ENCODE data around the gene PRRT1.
A peak's percentile ranks its signal among the peaks of the same experiment; 100 is the strongest.

Gene PRRT1

GRCh38 chr6:32170294-32170693, 18.6 kb upstream of the PRRT1 start:
- peak overlapping the region; percentile 78 for H3K27ac Mint-ChIP-seq
- no peak for DNase-seq (ENCODE audit: low spot score in 2 of 2)
- no peak overlapping the region for H3K4me3 Mint-ChIP-seq
- no peaks in the 10 kb centered on the region for H3K9me3 Mint-ChIP-seq
- peaks cover 54% of the 10 kb centered on the region for H3K4me1 Mint-ChIP-seq
- peak; percentile 27 for ATAC-seq
- peaks cover 50% of the 10 kb centered on the region for H3K36me3 Mint-ChIP-seq

- Mint-ChIP-seq H3K9me3 (no peaks in the 10 kb centered on the region), H3K4me1 (peaks cover 49% of the 10 kb centered on the region), H3K4me3 (no peak overlapping the region), H3K27ac (peak overlapping the region; percentile 78), H3K36me3 (peaks cover 50% of the 10 kb centered on the region)
- ATAC-seq (no peak), DNase-seq (ENCODE audit: low spot score in 2 of 2) (no peak)
Observed at GRCh38 chr6:32168807-32169591, 17.3 kb upstream of the PRRT1 start.

DNA sequence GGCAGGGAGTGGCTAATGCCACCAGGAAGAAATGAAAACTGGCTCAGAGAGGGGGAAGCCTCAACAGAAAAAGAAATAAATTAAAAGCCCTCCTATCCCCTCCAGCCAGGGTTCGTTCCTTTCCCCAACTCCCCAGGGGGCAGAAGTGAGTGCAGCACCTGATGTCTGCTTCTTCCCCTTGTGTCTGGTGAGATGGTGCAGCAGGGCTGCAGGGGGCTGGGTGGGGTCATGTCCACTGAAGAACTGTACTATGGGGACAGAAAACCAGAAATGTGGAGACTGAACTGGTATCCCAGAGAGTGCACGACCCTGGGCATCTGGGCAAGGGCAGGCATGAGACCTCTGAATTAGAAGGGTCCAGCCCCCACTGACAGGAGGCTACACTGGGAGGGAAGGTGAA, 16.6 kb upstream of the PRRT1 start:
- H3K36me3 Mint-ChIP-seq = peaks cover 52% of the 10 kb centered on the region
- ATAC-seq = no peak
- H3K4me1 Mint-ChIP-seq = peaks cover 43% of the 10 kb centered on the region
- H3K9me3 Mint-ChIP-seq = no peaks in the 10 kb centered on the region
- DNase-seq (ENCODE audit: low spot score in 2 of 2) = no peak
- H3K27ac Mint-ChIP-seq = peak overlapping the region; percentile 78
- no peak overlapping the region for H3K4me3 Mint-ChIP-seq

- Mint-ChIP-seq H3K4me1 (peaks cover 38% of the 10 kb centered on the region), H3K27ac (peak overlapping the region; percentile 78), H3K4me3 (no peak overlapping the region), H3K36me3 (peaks cover 57% of the 10 kb centered on the region), H3K9me3 (no peaks in the 10 kb centered on the region)
- DNase-seq (ENCODE audit: low spot score in 2 of 2) = no peak
- ATAC-seq = no peak
Observed at GRCh38 chr6:32167761-32168262, 16.1 kb upstream of the PRRT1 start.

DNA sequence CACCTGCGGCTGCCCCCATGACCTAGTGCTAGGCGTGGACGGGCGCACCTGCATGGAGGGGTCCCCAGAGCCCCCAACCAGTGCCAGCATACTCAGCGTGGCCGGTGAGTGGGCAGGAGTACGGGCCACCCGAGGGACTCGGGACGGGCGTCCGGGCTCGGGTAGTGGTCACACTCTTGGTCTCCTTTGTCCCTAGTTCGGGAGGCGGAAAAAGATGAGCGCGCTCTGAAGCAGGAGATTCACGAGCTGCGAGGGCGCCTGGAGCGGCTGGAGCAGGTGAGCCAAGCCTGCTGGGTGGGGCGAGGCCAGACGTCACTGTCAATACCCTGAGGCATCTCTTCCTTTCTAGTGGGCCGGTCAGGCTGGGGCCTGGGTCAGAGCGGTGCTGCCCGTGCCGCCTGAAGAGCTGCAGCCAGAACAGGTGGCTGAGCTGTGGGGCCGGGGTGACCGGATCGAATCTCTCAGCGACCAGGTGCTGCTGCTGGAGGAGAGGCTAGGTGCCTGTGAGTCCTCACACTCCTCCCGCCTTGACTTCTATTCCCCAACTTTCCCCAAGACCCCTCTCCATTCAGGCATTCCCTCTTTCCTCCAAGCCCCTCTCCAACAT, 15.5 kb upstream of the PRRT1 start:
- H3K36me3 Mint-ChIP-seq = peaks cover 61% of the 10 kb centered on the region
- no peak for DNase-seq (ENCODE audit: low spot score in 2 of 2)
- no peaks in the 10 kb centered on the region for H3K9me3 Mint-ChIP-seq
- H3K27ac Mint-ChIP-seq = peak overlapping the region; percentile 78
- H3K4me3 Mint-ChIP-seq = no peak overlapping the region
- H3K4me1 Mint-ChIP-seq = peaks cover 34% of the 10 kb centered on the region
- no peak for ATAC-seq

DNA sequence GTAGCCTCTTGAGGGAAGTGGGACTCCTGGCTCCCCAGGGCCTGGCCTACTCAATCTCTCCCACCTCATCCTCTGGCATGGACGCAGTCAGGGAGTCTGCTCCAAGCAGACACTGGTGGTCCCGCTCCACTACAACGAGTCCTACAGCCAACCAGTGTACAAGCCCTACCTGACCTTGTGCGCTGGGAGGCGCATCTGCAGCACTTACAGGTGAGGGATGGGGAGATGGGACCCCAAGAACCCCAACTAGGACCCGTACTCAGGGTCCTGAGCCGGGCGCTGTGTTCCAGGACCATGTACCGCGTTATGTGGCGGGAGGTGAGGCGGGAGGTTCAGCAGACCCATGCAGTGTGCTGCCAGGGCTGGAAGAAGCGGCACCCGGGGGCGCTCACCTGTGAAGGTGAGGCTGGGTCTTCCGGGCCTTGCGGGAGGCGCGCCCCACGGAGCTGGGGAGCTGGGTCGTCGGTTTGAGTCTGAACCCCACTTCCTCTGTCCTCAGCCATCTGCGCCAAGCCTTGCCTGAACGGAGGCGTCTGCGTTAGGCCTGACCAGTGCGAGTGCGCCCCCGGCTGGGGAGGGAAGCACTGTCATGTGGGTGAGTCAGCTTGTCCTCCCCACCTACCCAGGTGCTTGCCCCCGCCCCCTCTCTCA, 14.8 kb upstream of the PRRT1 start:
- Mint-ChIP-seq H3K27ac (no peak overlapping the region), H3K4me3 (no peak overlapping the region), H3K9me3 (no peaks in the 10 kb centered on the region), H3K4me1 (peaks cover 34% of the 10 kb centered on the region), H3K36me3 (peaks cover 64% of the 10 kb centered on the region)
- DNase-seq (ENCODE audit: low spot score in 2 of 2) (no peak), ATAC-seq (no peak)

DNA sequence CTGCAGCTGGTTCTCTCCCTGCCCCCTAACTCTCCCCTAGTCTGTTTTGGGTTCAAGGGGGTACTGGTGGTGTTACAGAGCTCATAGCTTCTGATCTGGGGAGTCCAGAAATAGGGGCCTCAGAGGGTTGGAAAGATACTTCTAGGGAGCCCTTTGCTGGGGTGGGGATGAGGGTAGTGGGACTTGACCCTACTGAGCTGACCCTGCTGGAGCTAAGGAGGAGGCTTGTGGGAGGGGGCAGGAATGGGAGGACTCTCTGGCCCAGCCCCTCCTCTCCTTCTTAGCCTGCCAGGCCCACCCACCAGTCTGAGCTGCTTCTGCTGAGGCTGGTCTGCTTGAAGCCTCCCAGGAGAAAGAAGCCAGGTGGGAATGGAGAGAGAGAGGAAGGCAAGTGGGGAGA, 12.6 kb upstream of the PRRT1 start, which contains the start of gene EGFL8:
EGFL8 (plus strand) TSS at position 301 of the 400 bp plus-strand sequence. CDS start 1,571 bp downstream, outside the sequence.
- no peak within 1 kb of the TSS for H3K27ac Mint-ChIP-seq
- DNase-seq (ENCODE audit: low spot score in 2 of 2) (no peak), ATAC-seq (no peak)
- H3K4me1 Mint-ChIP-seq = peaks cover 13% of the 10 kb centered on the region
- H3K4me3 Mint-ChIP-seq = no peak within 1 kb of the TSS
- H3K36me3 Mint-ChIP-seq = peaks cover 54% of the 10 kb centered on the region
- H3K9me3 Mint-ChIP-seq = no peaks in the 10 kb centered on the region

GRCh38 chr6:32163559-32164258, 12.0 kb upstream of the PRRT1 start:
- Mint-ChIP-seq H3K27ac (no peak overlapping the region), H3K4me1 (peaks cover 8% of the 10 kb centered on the region), H3K9me3 (no peaks in the 10 kb centered on the region), H3K36me3 (peaks cover 54% of the 10 kb centered on the region), H3K4me3 (no peak overlapping the region)
- ATAC-seq (no peak), DNase-seq (ENCODE audit: low spot score in 2 of 2) (no peak)

DNA sequence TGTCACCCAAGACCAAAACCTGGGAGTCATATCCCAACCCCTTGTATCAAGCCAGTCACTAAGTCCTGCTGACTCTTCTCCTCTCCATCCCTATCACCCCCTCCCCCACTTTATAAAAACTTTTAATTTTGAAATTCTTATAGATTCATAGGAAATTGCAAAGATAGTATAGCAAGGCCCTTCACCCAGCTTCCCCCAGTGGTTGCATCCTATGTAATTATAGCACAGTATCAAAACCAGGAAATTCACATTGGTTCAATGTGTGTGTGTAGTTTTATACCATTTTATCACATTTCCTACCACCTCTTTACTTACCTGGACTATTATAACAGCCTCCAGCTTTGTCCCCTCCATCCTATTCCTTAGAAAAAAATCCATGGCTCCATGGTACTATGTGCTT, 6.3 kb upstream of the PRRT1 start:
- H3K27ac Mint-ChIP-seq = no peak overlapping the region
- H3K4me3 Mint-ChIP-seq = no peak overlapping the region
- no peaks in the 10 kb centered on the region for H3K9me3 Mint-ChIP-seq
- H3K36me3 Mint-ChIP-seq = peaks cover 49% of the 10 kb centered on the region
- ATAC-seq (no peak), DNase-seq (ENCODE audit: low spot score in 2 of 2) (no peak)
- H3K4me1 Mint-ChIP-seq = peaks cover 28% of the 10 kb centered on the region

DNA sequence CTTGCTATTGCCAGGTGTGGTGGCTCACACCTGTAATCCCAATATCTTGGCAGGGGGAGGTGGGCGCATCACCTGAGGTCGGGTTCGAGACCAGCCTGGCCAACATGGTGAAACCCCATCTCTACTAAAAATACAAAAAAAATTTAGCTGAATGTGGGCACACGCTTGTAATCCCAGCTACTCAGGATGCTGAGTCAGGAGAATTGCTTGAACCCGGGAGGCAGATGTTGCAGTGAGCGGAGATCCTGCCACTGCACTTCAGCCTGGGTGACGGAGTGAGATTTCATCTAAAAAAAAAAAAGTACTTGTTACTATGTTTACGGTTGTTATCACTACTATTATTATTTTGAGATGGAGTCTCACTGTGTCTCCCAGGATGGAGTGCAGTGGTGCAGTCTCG, 5.2 kb upstream of the PRRT1 start:
- H3K27ac Mint-ChIP-seq = no peak overlapping the region
- no peak for ATAC-seq
- H3K36me3 Mint-ChIP-seq = peaks cover 39% of the 10 kb centered on the region
- H3K9me3 Mint-ChIP-seq = no peaks in the 10 kb centered on the region
- DNase-seq (ENCODE audit: low spot score in 2 of 2) = no peak
- peaks cover 37% of the 10 kb centered on the region for H3K4me1 Mint-ChIP-seq
- no peak overlapping the region for H3K4me3 Mint-ChIP-seq

GRCh38 chr6:32154514-32155161, 2.9 kb upstream of the PRRT1 start:
- H3K4me3 Mint-ChIP-seq = peak overlapping the region; percentile 99
- peak overlapping the region; percentile 92 for H3K27ac Mint-ChIP-seq
- DNase-seq (ENCODE audit: low spot score in 2 of 2) (peak in 1 of 2 donors; percentile 40), ATAC-seq (peak; percentile 86)
- H3K4me1 Mint-ChIP-seq = peaks cover 54% of the 10 kb centered on the region
- H3K9me3 Mint-ChIP-seq = no peaks in the 10 kb centered on the region
- H3K36me3 Mint-ChIP-seq = peaks cover 38% of the 10 kb centered on the region

GRCh38 chr6:32153564-32154513, 2.1 kb upstream of the PRRT1 start, which contains the start of gene PPT2:
Gene PPT2, plus strand, starts transcription at chr6:32154141. Its CDS starts 454 bp downstream, at chr6:32154595.
- Mint-ChIP-seq H3K9me3 (no peaks in the 10 kb centered on the region), H3K4me3 (peak within 1 kb of the TSS; percentile 99), H3K36me3 (peaks cover 30% of the 10 kb centered on the region), H3K4me1 (peaks cover 58% of the 10 kb centered on the region), H3K27ac (peak within 1 kb of the TSS; percentile 92)
- peak; percentile 55 to 90 for DNase-seq (ENCODE audit: low spot score in 2 of 2)
- peak; percentile 78 for ATAC-seq

DNA sequence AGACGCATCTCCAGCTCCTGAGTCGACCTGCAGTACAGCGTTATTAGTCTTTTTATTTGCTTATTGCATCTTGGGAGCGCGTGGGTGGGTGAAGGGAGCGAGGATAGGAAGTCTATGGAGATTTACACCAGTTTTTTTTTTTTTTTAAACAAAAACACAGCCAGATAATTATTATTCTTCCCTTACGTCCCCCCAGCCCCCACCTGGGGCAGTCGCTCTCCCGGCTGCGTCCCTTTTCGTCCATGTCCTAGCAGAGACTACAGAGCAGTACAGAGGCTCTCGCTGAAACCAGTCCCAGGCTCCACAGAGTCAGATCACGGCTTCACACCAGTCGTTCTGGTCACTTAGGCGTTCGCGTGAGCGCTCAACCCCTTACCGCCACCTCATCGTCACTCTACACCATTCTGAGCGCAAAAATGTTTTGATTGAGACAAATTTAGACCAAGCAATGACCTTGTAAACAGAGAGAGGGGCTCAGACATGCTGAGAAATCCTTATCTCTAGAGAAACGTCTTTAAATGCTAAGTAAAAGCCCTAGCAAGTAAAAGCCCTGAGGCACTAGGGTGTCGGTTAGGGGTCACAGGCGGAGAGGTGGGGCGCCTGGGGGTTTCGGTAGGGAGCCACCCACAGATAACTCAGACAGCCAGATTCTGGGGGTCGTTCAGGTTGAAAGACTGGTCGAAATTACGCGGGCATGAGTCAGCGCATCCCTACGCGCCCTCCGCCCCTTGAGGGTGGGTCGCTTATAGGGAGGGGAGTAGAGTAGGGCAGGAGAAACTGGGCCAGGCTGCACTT, 1.2 kb upstream of the PRRT1 start:
- Mint-ChIP-seq H3K9me3 (no peaks in the 10 kb centered on the region), H3K36me3 (peaks cover 29% of the 10 kb centered on the region), H3K4me1 (peaks cover 67% of the 10 kb centered on the region), H3K4me3 (peak overlapping the region; percentile 99), H3K27ac (peak overlapping the region; percentile 92)
- DNase-seq (ENCODE audit: low spot score in 2 of 2) (no peak), ATAC-seq (no peak)

Data from stimulated activated effector memory CD8-positive, alpha-beta T cell treated with anti-CD3 and anti-CD28 coated beads, Interleukin-12 subunit alpha, Interleukin-12 subunit beta, amount 100 ng/mL, for 72 hours (primary cell).